Vagina (tissue), 2 donors: Measurements from ENCODE around the gene TRIO. TPM values are rescaled to one million over a fixed set of nuclear protein-coding genes. Genes with fewer than 3 reads are reported as not detected.

ENCODE experiments used
- DNase-seq, 2 donors: peaks; one replicate each; pipeline ENCODE4 v3.0.0-alpha.2; 2017; ENCODE audit errors: extremely low spot score in 2 of 2
- H3K27ac ChIP-seq: fragments of 200-600 bp; sonication (generic); one replicate; pipeline ENCODE4 v1.5.1; 2019
- H3K27me3 ChIP-seq: fragments of 200-600 bp; sonication (generic); one replicate; pipeline ENCODE4 v1.5.1; 2019
- H3K36me3 ChIP-seq, 2 donors: fragments of 200-600 bp; sonication (generic); one replicate each; pipeline ENCODE4 v1.5.1; 2017 to 2019
- H3K4me1 ChIP-seq: fragments of 200-600 bp; sonication (generic); one replicate; pipeline ENCODE4 v1.5.1; 2019
- H3K4me3 ChIP-seq, 2 donors: fragments of 200-600 bp; sonication (generic); 1 replicate in 1 of 2; 2 replicates in 1 of 2; pipeline ENCODE4 v1.5.1; 2016 to 2019
- H3K9me3 ChIP-seq: fragments of 200-600 bp; sonication (generic); one replicate; pipeline ENCODE4 v1.5.1; 2019
- CTCF ChIP-seq, 3 experiments: fragments of 450-650 bp in 2 of 3; fragments of 200-600 bp in 1 of 3; sonication (generic) in 1 of 3; IDR thresholded peaks; one replicate each; pipeline ENCODE4 v1.5.1; 2017 to 2019; ENCODE audit warnings: antibody characterized with exemption in 3 of 3, mild to moderate bottlenecking in 2 of 3, moderate library complexity in 2 of 3
- POLR2A ChIP-seq, 2 donors: fragments of 450-650 bp; IDR thresholded peaks; one replicate each; pipeline ENCODE4 v1.6.1; 2017; ENCODE audit warnings: antibody characterized with exemption in 2 of 2, mild to moderate bottlenecking in 2 of 2, moderate library complexity in 2 of 2
- POLR2AphosphoS5 ChIP-seq, 2 donors: sonication (generic); formaldehyde crosslinking; IDR thresholded peaks; one replicate each; pipeline ENCODE4 v1.9.0; 2017; ENCODE audit warnings: antibody characterized with exemption in 2 of 2, mild to moderate bottlenecking in 2 of 2, low read depth in 1 of 2; ENCODE audit not compliant: insufficient read depth in 1 of 2
- intact Hi-C: fragments of 100-400 bp; cut with DNase I; formaldehyde crosslinking; loops from one replicate; pipeline ENCODE4 v1.15.1; 2023
- total RNA-seq: library from RNA; depleted of rRNA; stranded (reverse); fragments of >200 nt; gene quantifications from one replicate; pipeline ENCODE4 v1.2.3, GENCODE V29; 2016

Gene TRIO
- total RNA-seq, 1 donor from 2014 or later: 142 TPM

- H3K4me3 ChIP-seq: no peak overlapping the region
- no peak for TF ChIP-seq POLR2A (IDR thresholded peaks at IDR 0.05)
- TF ChIP-seq CTCF (IDR thresholded peaks at IDR 0.05): no peak
- no peak for TF ChIP-seq POLR2AphosphoS5 (IDR thresholded peaks at IDR 0.05; ENCODE audit: insufficient read depth in 1 of 2, low read depth in 1 of 2)
- H3K27me3 ChIP-seq: no peaks in the 10 kb centered on the region
- no peaks in the 10 kb centered on the region for H3K36me3 ChIP-seq
- DNase-seq: no peak
- H3K4me1 ChIP-seq: peaks cover 19% of the 10 kb centered on the region
- intact Hi-C loops: no loop called here
- H3K27ac ChIP-seq: no peak overlapping the region
- H3K9me3 ChIP-seq: no peaks in the 10 kb centered on the region
These were observed 103.9 kb downstream of the TRIO start for GRCh38 chr5:14247054-14247386.

GRCh38 chr5:14249258-14250082 lies 106.3 kb downstream of the TRIO start:
- Histone ChIP-seq H3K9me3 (no peaks in the 10 kb centered on the region), H3K36me3 (no peaks in the 10 kb centered on the region), H3K27me3 (no peaks in the 10 kb centered on the region), H3K4me3 (no peak overlapping the region), H3K4me1 (peaks cover 15% of the 10 kb centered on the region), H3K27ac (peak overlapping the region; percentile 51)
- intact Hi-C loops: no loop called here
- DNase-seq: no peak
- TF ChIP-seq POLR2AphosphoS5 (IDR thresholded peaks at IDR 0.05; ENCODE audit: insufficient read depth in 1 of 2, low read depth in 1 of 2) (no peak), POLR2A (IDR thresholded peaks at IDR 0.05) (no peak), CTCF (IDR thresholded peaks at IDR 0.05) (no peak)

- DNase-seq: no peak
- H3K36me3 ChIP-seq: no peaks in the 10 kb centered on the region
- H3K27me3 ChIP-seq: no peaks in the 10 kb centered on the region
- H3K27ac ChIP-seq: peak overlapping the region; percentile 51
- peaks cover 15% of the 10 kb centered on the region for H3K4me1 ChIP-seq
- H3K9me3 ChIP-seq: no peaks in the 10 kb centered on the region
- TF ChIP-seq CTCF (IDR thresholded peaks at IDR 0.05) (no peak), POLR2A (IDR thresholded peaks at IDR 0.05) (no peak), POLR2AphosphoS5 (IDR thresholded peaks at IDR 0.05; ENCODE audit: insufficient read depth in 1 of 2, low read depth in 1 of 2) (peak; percentile 45 to 53)
- H3K4me3 ChIP-seq: peak overlapping the region in 1 of 2 donors; percentile 12
- intact Hi-C loops: no loop called here
These were observed 107.0 kb downstream of the TRIO start for GRCh38 chr5:14250084-14250695.

- Histone ChIP-seq H3K36me3 (no peaks in the 10 kb centered on the region), H3K4me1 (peaks cover 15% of the 10 kb centered on the region), H3K27ac (no peak overlapping the region), H3K9me3 (no peaks in the 10 kb centered on the region), H3K27me3 (no peaks in the 10 kb centered on the region), H3K4me3 (no peak overlapping the region)
- DNase-seq: no peak
- TF ChIP-seq POLR2A (IDR thresholded peaks at IDR 0.05): no peak
- no peak for TF ChIP-seq CTCF (IDR thresholded peaks at IDR 0.05)
- no peak for TF ChIP-seq POLR2AphosphoS5 (IDR thresholded peaks at IDR 0.05; ENCODE audit: insufficient read depth in 1 of 2, low read depth in 1 of 2)
- intact Hi-C loops: no loop called here
These were observed 107.9 kb downstream of the TRIO start for GRCh38 chr5:14250748-14251701.
